GM13976 (cell line): ENCODE data around the gene BHLHA15.

Source experiments
- DNase-seq: peaks from one replicate; pipeline ENCODE4 v3.0.0; 2012; ENCODE audit warnings: low spot score
- in situ Hi-C: fragments of 300-500 bp; cut with MboI; formaldehyde crosslinking; loops from one replicate; pipeline ENCODE4 v1.12.0; 2022; ENCODE audit warnings: low sequenced_read_pairs, mixed read lengths, inconsistent platforms; ENCODE audit not compliant: unreplicated experiment
- TF ChIP-seq, protein P1 (sequence below): IDR thresholded peaks from 2 replicates; pipeline ENCODE4 v1.5.1; 2012; ENCODE audit warnings: borderline replicate concordance, mild to moderate bottlenecking; ENCODE audit not compliant: insufficient read depth; ENCODE audit errors: extremely low read depth, missing control alignments, control extremely low read depth

Gene BHLHA15

DNA sequence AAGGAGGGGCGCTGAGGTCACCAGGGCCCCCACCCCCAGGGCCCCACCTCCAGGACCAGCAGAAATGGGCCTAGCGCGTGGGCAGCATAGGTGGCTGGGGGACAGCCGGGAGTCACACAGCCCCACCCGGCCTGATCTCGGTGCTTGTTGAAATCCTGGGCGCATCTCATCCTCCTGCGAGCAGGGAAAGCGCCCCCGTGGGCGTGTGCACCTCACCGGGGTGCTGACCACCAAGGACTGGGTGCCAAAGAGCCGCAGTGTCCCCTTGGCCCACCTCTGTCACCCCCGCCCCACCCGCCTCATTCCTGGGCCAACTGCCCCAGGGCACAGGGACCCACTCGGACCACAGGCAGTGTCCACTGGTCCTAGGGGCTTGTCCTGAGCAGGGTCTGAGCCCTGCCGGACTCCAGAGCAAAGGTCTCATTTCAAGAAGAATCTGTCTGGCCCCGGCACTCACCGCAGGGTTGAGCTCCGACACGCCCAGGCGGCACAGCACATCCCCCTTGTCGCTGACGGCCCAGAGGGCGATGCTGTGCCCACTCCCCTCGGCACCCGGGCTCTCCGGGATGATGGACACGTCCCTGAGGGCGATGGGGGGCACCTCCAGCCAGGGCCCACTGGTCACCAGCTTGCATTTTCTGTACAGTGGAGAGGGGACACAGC, 11.4 kb downstream of the BHLHA15 start:
- no peak for DNase-seq
- in situ Hi-C loops: no loop called here
- TF ChIP-seq, protein P1, sequence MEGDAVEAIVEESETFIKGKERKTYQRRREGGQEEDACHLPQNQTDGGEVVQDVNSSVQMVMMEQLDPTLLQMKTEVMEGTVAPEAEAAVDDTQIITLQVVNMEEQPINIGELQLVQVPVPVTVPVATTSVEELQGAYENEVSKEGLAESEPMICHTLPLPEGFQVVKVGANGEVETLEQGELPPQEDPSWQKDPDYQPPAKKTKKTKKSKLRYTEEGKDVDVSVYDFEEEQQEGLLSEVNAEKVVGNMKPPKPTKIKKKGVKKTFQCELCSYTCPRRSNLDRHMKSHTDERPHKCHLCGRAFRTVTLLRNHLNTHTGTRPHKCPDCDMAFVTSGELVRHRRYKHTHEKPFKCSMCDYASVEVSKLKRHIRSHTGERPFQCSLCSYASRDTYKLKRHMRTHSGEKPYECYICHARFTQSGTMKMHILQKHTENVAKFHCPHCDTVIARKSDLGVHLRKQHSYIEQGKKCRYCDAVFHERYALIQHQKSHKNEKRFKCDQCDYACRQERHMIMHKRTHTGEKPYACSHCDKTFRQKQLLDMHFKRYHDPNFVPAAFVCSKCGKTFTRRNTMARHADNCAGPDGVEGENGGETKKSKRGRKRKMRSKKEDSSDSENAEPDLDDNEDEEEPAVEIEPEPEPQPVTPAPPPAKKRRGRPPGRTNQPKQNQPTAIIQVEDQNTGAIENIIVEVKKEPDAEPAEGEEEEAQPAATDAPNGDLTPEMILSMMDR: no peak

DNA sequence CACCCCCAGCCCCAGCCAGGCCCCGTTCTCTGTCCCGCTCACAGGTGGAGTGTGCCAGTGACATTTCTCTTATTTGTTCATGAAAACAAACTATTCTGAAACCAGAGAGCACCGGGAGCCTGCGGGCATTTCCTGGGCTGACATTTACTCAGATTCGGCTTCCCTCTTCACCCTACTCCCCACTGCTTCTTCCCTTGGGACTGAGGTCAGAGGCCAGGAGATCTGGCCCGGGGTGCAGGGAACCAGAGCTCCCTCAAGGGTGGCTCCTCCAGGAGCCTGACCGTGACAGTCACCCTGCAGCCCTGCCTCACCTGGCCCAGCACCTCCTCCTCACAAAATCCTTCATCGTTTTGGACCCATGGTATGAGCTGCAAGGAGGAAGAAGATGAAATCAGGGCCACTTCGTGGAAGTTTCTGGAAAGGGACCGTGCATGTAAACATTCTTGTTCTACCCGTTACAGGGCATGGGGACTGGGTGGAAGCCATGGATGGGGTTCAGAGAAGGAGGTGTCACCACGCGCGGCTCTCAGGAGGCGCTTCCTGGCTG, 12.2 kb downstream of the BHLHA15 start:
- TF ChIP-seq, protein P1: no peak
- no peak for DNase-seq
- in situ Hi-C loops: no loop called here

DNA sequence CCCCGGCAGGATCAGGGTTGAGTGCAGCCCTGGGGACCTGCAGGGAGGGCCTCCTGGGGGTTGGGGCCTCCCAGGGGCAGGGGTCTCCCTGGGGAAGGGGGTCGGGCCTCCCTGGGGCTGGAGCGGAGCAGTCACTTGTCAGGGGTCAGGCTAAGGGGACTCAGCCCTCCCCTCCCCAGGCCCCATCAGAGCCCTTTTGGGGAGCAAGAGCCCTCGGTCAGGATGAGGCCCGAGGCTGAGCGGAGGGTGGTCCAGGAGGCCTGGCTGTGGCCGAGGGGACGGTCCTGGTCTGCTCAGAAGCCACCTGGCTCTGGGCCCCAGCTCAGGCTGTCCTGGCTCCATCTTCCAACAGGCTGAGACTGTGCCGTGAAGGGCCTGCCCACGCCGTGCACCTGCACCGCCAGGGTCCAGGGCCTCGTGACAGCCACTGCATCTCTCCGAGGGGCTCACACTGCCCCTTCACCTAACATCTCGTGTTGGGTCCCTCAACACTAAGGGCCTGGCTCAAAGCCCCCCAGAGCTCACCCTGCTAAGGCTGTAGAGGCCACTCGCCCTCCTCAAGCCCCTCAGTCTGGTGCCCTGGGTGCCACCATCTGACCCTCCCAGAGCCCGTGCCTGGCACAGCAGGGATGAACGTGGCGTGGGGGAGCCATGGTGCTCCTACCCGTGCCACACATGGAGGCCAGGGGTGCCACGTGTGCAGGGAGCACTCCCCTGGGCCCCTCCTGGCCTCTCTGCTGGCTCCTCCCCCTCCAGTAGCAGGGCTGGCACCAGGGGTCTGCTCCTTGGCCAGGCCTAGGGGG, 12.9 kb downstream of the BHLHA15 start:
- in situ Hi-C loops: no loop called here
- DNase-seq: no peak
- TF ChIP-seq, protein P1: no peak

DNA sequence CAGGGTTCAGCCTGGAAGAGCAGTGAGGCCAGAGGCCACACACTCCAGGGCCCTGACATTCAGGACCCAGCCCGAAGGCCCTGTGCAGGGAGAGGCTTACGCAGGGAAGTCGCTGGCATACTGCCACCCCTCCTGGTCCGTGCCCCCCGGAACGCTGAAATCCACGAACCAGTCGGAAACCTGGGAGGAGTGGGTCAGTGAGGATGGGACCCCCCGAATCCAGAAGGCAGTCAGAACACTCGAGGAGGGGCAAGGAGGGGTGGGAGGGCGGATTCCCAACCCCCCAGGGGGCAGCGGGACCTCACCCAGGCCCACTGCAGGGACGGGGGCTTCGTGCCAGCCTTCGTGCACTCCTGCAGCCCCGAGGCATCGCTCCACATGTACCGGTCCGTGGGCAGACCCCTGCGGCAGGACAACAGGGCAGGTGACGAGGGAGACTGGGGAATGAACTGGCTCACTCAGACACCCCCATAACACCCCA, 13.5 kb downstream of the BHLHA15 start:
- in situ Hi-C loops: no loop called here
- TF ChIP-seq, protein P1: no peak
- no peak for DNase-seq

DNA sequence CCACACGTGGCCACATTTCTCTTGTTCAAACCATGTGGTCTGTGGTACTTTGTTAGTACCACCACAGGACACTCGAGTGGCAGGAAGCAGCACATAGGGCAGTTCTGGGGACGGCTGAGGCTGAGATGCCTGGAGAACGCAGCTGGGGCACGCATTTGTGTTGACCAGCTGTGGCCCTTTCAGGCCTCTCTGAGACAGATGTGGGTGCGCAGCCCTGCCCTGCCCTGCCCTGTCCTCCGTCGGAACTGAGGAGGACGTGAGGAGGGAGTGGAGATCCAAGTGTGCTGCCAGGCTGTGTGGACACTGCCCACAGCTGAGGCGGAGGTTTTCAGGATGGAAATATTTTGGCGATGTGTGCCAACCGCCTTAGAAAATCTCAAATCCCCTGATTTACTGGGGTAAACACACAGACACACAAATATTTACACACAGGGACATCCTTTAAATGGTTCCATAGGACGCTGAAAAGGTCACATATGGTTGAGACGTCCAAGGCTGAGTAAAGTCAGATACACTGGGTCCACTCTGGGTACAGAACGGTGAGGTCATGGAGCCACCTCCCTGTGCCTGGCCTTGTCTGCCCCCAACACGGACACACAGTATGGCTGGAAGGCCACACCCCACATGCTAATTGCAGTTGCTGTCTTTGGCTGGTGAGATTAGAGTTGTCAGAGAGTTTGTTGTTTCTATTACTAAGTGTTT, 14.8 kb downstream of the BHLHA15 start:
- in situ Hi-C loops: no loop called here
- TF ChIP-seq, protein P1: no peak
- no peak for DNase-seq

DNA sequence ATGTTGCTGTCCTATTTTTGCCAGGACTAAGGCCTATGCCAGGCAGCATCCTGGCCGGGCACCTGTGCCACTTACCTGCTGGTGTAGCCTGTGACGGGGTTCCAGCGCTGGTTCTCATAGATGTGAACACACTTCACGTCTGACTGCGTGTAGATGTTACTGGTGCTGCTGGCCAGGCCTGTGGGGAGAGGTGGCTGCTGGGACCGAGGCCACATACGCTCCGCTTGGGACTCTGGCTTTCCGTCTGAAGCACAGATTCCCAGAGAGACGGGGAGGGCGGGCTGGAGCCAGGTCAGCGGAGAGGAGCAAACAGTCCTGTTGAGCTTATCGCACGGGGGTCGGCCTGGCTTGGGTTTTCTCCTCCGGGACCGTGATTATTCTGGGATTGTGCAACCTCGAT, 16.7 kb downstream of the BHLHA15 start:
- in situ Hi-C loops: no loop called here
- TF ChIP-seq, protein P1: no peak
- DNase-seq: no peak
